ENCODE results near the gene FSD2. TPM values are rescaled to one million over a fixed set of nuclear protein-coding genes. Genes with fewer than 3 reads are reported as not detected.
"Not testable (repeated sequence)": the region's sequence is repeated elsewhere in the genome, so short reads cannot be mapped to it uniquely, and the experiment has no call there.

The FSD2 gene
- total RNA-seq, 1 donor from 2014 or later, result not detected

DNA sequence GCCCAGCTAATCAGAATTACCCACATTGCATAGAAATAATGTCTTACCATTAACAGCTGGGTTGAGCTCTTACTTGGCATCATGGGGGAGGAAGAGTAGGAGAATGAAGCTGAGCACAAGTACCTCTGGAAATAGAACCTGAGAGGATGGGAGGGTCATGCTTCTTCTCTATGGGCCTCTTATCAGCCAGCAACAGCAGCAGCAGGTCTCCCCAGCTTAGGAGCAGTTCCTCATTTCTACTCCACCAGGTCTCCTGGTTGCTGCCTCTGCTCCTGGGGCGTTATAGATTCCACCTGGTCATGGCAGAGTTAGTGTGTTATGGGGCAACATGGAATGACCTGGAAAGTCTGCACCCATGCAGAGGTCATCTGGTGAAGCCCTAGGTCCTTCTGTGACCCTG, 3.4 kb downstream of the FSD2 start:
- intact Hi-C loops (cut with DNase I), result no loop called here
- no peak for ATAC-seq
- no peak for DNase-seq (ENCODE audit: low spot score)

DNA sequence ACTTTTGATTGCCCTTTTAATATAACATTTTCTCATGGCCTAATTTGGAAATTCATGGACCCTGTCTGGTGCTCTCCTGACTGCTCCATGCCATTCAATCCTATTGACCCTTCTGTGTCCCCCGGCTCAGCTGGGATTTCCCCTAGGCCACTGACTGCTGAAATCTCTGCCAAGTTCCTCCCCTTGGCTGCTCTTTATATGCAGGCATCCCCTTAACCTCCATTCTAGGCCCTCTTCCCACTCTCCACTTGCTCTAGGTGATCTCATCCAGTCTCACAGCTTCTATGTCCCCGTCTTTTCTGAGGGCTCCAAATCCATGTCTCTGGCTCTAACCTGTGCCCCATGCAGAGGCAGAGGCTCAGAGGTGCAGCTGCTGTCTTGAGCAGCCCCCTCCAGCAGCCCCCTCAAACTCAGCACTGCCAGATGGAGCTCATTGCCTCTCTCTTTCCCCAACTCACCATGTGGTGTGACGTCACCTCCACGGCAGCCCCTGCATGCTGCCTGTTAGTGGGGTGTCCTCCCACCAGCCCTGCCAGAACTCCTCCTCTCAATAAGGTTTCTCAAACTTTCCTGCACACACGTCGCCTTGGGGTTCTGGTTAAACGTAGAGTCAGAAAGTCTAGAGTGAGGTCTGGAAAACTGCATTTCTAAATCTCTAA, 6.6 kb downstream of the FSD2 start:
- no peak for DNase-seq (ENCODE audit: low spot score)
- ATAC-seq, result no peak
- intact Hi-C loops (cut with DNase I), result no loop called here

GRCh38 chr15:82798531-82799166, 7.2 kb downstream of the FSD2 start:
- intact Hi-C loops (cut with DNase I), result no loop called here
- ATAC-seq (no peak), DNase-seq (ENCODE audit: low spot score) (no peak)

DNA sequence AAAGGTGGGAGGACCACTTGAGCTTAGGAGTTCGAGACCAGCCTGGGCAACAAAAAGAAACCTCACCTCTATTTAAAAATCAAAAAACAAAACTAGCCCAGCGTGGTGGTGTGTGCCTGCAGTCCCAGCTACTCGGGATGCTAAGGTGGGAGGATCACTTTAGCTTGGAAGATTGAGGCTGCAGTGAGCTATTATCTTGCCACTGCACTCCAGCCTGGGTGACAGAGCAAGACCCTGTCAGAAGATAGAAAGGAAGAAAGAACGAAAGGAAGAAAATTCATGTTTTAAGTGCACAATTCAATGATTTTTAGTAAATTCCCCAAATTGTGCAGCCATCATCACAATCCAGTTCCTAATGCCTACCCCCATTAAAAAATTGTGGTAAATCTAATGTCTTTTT, 7.8 kb downstream of the FSD2 start:
- DNase-seq (ENCODE audit: low spot score), result no peak
- ATAC-seq, result no peak
- intact Hi-C loops (cut with DNase I), result no loop called here

DNA sequence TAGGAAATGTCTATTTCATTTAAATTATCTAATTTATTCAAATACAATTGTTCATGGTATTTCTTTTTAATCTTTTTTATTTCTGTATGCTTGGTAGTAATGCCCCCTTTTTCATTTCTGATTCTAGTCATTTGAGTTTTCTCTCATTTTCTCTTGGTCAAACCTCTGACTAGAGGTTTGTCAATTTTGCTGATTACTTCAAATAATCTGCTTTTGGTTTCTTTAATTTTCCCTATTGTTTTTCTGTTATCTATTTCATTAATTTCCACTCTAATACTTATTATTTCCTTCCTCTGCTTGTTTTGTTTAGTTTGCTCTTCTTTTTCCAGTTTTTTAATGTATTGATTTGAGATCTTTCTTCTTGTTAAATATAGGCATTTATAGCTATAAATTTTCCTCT, 12.1 kb downstream of the FSD2 start:
- intact Hi-C loops (cut with DNase I), result no loop called here
- DNase-seq (ENCODE audit: low spot score) (no peak), ATAC-seq (no peak)

DNA sequence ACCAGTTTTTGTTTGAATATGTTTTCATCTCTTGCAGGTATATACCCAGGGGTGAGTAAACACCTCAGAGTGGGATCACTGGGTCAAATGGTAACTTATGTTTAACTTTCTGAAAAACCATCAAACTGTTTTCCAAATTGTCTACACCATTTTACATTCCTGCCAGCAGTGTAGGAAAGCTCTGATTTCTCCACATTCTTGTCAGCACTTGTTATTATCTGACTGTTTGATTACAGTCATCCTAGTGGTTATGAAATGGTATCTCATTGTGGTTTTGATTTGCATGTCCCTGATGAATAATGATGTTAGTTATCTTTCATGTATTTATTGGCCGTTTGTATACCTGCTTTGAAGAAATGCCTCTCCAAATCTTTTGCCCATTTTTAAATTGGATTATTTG, 13.8 kb downstream of the FSD2 start:
- no peak for DNase-seq (ENCODE audit: low spot score)
- intact Hi-C loops (cut with DNase I), result no loop called here
- no peak for ATAC-seq

- DNase-seq (ENCODE audit: low spot score), result no peak
- intact Hi-C loops (cut with DNase I), result no loop called here
- ATAC-seq, result no peak
These were observed 15.5 kb downstream of the FSD2 start for GRCh38 chr15:82790321-82790720.

DNA sequence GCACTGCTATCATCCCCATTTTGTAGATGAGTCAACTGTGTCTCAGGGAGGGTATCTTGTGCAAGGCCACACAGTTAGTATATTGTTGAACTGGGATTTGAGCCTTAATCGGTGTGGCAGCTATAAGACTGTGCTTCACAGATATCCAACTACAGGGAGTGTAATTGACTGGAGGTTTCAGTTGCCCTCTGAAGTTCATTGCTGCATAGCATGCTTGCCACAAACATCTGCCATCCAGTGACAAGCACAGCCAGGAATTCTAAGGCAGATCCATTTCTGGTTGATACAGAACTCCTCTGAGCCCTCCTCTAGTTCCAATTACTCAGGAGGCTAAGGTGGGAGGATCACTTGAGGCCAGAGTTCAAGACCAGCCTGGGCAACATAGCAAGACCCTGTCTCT, 16.4 kb downstream of the FSD2 start:
- ATAC-seq (no peak), DNase-seq (ENCODE audit: low spot score) (no peak)

DNA sequence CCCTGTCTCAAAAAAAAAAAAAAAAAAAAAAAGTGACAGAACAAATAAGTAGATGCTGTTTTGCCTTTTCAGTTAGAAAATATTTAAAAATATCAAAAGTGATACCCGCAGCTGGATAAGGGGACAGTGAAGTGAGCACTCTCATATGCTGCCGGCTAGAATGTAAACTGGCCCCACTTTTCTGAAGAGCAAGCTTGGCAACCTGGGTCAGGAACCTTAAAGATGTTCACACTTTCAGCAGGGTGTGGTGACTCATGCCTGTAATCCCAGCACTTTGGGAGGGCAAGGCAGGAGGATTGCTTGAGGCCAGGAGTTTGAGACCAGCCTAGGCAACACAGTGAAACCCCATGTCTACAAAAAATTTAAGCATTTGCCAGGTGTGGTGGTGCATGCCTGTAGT, 17.4 kb downstream of the FSD2 start:
- no peak for ATAC-seq
- intact Hi-C loops (cut with DNase I), result loop anchor here (5.0 kb wide), 1 partner anchor 519 kb away; no protein-coding TSS in a partner anchor

More for the DNA sequence above, 16.4 kb downstream of the FSD2 start:
- intact Hi-C loops (cut with DNase I), result loop anchor here (5.0 kb wide), 1 partner anchor 518 kb away; no protein-coding TSS in a partner anchor

DNA sequence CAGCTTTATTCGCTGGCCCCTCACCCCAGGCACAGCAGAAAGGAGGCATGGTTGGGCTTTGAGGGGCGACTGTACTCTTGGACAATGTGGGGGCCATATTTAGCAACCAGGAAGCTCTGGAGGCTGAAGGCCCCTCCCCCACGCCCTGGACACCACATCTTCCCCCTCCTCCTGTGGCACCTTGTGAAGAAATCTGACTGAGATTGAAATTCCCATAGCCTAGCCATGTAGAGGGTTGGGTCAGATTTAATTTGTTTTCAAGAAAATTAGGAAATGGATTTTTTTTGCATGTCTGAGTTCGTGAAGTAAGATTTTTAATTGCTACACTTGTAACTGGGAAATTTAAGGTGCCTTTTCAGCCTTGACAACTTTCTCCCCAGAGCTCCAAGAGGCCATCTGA, 24.5 kb downstream of the FSD2 start:
- intact Hi-C loops (cut with DNase I), result no loop called here
- DNase-seq (ENCODE audit: low spot score) (no peak), ATAC-seq (no peak)

More for the DNA sequence above, 17.4 kb downstream of the FSD2 start:
- DNase-seq (ENCODE audit: low spot score), result no peak

DNA sequence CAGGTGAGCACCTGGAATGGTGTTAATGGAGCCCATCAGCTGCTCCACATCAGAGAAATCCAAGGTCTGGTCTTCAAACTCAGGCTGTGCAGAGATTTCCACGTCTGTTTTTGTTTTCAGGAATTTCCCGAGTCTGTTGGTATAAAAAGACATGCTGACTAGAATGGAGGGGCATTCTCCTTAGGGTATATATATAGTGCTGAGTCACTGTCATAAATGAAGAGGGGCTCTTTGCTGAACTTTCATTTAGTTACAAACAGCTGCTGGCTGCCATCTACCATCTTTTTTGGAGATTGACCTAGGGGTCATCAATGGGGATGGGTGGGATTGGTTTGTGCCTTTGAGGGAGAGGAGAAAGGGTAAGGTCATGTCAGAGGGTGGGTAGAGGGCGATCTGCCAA, 27.1 kb downstream of the FSD2 start:
- DNase-seq (ENCODE audit: low spot score), result no peak
- intact Hi-C loops (cut with DNase I), result no loop called here
- ATAC-seq, result no peak

DNA sequence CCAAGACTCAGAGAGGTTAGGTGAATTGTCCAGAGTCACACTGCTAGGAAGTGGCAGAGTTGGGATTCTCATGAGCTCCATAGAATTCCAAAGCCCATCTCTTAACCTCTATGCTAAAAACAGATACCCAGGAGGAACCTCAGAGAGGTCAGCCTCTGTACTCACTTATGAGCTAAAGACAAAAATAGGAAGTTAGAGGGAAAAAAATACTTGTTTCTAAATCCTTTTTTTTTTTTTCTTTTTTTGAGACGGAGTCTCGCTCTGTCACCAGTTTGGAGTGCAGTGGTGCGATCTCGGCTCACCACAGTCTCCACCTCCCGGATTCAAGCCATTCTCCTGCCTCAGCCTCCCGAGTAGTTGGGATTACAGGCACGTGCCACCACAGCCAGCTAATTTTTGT, 31.4 kb downstream of the FSD2 start:
- intact Hi-C loops (cut with DNase I), result no loop called here
- ATAC-seq, result no peak
- DNase-seq (ENCODE audit: low spot score), result no peak

GRCh38 chr15:82771789-82772607, 33.9 kb downstream of the FSD2 start:
- intact Hi-C loops (cut with DNase I), result no loop called here
- no peak for ATAC-seq
- no peak for DNase-seq (ENCODE audit: low spot score)

DNA sequence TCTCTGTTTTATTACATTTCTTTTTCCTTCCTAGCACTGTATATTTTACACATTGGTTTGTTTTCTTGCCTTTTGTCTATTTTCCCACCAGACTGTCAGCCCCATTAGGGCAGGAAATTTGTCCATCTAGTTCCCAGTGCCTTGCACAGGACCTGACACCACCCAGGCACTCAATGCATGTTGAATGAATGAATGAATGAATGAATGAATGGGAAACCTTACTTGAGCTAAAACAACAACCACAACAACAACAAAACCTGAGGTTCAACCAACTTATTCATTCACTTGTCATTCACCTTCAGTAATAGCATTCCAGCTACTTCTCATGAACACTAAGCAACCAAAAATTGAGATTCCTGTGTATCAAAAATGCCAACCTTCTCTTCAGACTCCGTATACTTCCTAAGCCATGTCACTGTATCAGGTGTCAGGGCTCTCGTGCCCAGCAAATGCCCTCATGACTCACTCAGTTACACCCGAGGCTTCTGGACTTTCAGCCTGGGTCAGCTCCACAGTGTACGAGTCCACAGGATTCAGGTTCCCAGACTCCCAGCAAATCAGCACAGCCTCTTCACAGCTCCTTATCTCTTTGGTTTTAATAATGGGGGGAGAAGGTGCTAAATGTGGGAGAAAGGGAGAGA, 37.3 kb downstream of the FSD2 start:
- DNase-seq (ENCODE audit: low spot score) (no peak), ATAC-seq (no peak)
- intact Hi-C loops (cut with DNase I), result no loop called here

DNA sequence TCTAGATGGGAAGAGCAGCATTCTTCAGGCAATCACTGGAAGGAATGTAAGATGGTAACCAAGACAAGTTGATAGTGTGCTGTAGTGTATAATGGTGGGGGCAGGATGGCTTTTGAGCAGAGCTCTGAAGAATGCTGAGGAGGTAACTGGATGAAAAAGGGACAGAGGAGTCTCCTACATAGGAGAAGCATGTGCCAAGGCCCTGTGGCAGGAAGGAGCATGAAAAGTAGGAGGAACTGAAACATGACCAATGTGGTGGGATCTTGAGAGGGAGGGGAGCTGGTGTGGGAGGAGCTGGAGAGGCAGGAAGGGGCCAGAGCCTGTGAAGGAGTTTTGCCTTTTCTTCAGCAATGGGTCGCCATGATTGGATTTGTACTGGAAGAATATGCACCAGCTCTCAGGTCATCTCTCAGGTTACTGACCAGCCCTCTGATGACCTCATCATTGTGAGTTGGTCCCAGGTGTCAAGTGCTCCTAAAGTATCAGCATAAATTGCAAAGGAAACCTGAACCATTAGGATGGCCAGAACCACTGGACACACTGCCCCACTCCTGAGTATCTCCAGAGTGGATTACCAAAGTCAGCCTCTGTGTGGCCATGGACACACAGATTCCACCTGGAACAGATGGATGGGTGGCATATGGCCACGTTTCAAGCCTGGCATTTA, 38.6 kb downstream of the FSD2 start:
- intact Hi-C loops (cut with DNase I), result no loop called here
- ATAC-seq, result no peak

GRCh38 chr15:82766201-82766600, 39.7 kb downstream of the FSD2 start:
- ATAC-seq; intact Hi-C loops (cut with DNase I); DNase-seq (ENCODE audit: low spot score): not testable (repeated sequence)

More for the DNA sequence above, 38.6 kb downstream of the FSD2 start:
- DNase-seq (ENCODE audit: low spot score), result no peak

DNA sequence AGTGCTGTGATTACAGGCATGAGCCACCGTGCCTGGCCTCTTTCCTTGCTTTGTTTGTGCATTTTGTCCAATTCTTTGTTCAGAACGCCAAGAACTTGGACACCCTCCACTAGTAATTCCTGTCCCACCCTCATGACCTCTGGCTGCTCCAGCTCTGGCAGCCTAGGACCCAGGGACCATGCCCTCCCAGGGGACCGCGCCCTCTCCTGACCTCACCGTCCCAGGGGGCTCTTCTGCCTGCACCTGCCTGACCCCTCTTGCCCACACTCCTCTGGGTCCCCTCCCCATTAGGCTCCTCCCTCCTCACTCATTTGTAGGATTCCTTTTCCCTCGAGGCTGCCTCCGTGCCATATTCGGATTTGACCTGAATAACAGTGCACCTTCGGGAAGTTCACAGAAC, 41.1 kb downstream of the FSD2 start:
- DNase-seq (ENCODE audit: low spot score) (no peak), ATAC-seq (no peak)
- intact Hi-C loops (cut with DNase I), result no loop called here

- intact Hi-C loops (cut with DNase I), result no loop called here
- ATAC-seq (no peak), DNase-seq (ENCODE audit: low spot score) (no peak)
These were observed 41.8 kb downstream of the FSD2 start for GRCh38 chr15:82764117-82764490.
